GM12874 (cell line): Measurements from ENCODE around the gene CSRP3.

Experiments
- TF ChIP-seq, protein P1 (sequence below): IDR thresholded peaks from 2 replicates; pipeline ENCODE4 v1.5.1; 2011; ENCODE audit warnings: low read depth, mild to moderate bottlenecking, control low read depth, low read length, moderate library complexity; ENCODE audit not compliant: insufficient read depth

The CSRP3 gene

DNA sequence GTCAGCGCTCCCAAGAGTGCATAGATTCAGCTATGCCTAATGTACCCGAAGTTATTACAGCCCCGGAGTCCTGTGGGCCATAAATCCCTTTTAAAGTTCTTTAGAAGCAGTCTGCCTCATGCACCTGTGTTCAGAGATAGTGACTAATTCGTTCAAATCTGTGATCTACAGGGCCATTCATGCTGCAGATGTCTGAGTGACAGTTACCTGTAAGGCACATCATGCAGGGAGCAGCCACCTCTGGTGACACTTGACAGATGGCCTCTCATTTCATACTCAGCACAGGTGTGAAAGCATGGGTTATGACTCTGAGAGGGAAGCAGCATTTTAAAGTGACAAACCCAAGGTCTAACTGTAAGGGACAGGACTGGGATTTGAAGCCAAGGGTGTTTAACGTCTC lies 41.4 kb upstream of the CSRP3 start:
- TF ChIP-seq, protein P1, sequence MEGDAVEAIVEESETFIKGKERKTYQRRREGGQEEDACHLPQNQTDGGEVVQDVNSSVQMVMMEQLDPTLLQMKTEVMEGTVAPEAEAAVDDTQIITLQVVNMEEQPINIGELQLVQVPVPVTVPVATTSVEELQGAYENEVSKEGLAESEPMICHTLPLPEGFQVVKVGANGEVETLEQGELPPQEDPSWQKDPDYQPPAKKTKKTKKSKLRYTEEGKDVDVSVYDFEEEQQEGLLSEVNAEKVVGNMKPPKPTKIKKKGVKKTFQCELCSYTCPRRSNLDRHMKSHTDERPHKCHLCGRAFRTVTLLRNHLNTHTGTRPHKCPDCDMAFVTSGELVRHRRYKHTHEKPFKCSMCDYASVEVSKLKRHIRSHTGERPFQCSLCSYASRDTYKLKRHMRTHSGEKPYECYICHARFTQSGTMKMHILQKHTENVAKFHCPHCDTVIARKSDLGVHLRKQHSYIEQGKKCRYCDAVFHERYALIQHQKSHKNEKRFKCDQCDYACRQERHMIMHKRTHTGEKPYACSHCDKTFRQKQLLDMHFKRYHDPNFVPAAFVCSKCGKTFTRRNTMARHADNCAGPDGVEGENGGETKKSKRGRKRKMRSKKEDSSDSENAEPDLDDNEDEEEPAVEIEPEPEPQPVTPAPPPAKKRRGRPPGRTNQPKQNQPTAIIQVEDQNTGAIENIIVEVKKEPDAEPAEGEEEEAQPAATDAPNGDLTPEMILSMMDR: no peak

DNA sequence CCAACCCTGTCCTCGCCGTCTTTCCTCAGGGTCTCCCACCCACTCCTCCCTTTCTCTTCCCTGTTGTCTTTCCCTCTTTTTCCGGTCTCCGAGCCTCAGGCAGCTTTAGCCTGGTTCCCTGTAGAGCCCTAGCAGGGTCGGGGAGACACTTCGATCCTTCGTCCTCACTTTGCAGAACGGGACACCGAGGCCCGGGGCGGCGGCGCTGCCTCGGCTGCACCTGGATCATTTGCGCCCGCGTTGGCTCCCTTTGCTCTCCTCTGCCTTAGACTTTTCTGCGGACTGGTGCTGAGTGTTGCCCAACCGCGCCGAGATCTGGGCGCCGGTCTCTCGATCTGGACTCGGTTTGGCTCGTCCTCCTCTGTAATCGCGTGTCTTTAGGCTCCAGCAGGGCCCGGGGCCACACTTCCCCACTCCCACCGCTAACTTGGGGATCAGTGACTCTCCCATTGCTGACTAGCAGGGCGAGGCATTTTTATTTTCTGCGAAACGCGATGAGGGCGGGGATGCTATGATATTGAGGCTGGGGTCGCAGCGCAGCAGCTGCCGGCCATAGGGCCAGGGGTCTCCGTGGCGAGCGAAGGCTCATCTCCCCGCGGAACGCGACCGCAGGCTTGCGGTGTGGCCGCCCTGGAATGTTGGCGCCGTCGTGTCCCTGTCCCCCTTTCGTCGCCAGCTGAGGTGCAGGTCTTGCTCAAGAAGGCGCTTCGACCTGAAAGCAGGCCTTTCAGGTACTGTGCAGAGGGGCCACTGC lies 40.6 kb upstream of the CSRP3 start:
- TF ChIP-seq, protein P1: no peak

DNA sequence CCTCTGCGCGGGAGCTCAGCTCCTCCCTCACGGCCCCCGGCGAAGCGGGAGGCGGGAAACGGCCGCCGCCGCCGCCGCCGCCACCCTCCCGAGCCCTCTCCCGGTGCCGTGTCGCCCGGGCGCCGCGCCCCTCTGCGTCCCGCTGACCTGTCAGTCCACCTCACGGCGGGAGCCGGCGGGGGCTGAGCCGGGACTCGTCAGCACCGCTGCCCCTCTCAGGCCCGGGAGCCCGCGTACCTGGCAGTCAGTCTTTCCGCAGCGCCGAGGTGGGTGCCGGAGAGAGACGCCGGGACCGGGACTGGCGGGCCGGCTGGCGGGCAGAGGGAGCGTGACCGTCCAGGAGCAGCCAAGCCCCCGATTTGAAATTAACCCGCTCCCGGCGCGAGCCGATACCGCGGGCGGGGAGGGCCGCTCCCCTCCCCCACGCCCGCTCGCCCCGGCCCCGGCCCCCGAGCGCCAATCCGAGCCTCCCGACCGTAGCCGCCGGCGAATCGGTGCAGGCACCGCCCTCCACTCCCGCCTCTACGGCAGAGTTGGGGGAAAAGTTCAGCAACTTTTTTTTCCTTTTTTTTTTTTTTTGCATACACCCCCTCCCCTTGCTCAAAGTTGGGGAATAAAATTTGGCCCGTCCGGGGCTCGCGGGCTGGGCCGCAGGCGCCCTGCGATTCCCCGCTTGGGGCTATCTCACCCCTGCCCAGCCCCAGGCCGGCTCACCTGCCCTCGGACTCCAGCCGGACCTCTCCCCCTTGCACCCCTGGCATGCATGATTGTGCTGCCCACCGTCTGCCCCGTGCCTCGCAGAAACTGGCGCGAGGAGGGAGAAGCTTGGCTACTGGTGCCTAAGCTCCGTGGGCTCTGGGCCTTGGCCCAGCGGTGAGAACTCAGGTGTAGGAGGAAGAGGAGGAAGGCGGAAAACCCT lies 39.7 kb upstream of the CSRP3 start:
- TF ChIP-seq, protein P1: no peak

DNA sequence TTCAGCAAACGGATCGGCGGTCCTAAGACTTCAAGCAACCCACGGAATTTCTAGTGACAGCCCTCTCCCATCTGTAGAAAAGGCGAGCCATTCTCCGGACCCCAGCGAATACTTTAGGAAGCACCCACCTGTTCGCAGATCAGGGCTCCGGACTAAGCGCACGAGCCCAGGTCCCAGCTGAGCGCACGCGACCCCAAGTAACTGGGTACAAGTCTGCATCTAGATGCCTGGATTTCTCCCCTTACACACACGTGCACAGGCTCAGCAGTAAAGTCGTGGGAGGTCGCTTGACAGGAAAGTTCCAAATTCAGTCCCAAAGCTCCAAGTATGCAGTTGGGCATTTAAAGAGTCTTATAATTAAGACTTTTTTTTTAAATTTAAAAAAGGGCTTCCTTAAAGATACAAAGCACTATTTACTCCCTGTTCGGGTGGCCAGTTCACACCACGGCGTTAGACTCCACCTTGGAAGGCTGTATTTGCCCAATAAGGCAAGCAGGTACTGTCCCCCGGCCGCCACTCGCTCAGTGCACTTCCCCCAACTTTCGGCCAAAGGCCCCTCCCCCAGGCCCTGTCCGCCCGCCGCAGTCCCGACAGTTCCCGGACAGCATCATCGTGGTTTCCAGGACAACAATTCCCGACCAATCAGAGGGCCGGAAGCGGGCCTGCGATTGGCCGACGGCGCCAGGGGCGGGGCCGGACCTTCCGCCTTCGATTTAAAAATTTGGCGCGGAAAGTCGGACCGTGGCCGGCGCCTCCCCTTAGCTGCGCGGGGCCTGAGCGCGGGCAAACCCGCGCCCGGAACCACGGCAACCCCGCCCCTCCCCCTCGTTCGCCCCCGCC lies 38.9 kb upstream of the CSRP3 start, which contains the start of gene E2F8:
Gene E2F8, minus strand, starts transcription at position 526 of the 840 bp plus-strand sequence. CDS start 824 bp downstream, outside the sequence.
- TF ChIP-seq, protein P1: no peak

DNA sequence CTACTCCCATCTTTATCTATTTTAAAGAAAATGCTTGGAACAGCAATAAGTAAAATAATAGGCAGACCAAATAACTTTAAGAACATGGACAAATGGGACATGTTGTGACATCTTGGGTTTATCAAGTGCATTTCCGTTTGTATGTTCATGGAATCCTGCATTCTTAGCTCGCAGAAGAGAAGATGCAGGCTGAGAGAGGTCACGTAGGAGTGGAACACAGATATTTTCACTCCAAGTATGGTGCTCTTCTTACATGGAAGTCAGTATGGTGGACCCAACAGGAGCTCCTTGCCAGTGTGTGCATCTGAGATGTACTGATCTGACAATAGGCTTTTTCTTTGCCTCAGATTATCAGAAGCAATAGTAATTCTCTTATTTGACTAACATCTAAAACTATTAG lies 37.3 kb upstream of the CSRP3 start:
- TF ChIP-seq, protein P1: no peak

DNA sequence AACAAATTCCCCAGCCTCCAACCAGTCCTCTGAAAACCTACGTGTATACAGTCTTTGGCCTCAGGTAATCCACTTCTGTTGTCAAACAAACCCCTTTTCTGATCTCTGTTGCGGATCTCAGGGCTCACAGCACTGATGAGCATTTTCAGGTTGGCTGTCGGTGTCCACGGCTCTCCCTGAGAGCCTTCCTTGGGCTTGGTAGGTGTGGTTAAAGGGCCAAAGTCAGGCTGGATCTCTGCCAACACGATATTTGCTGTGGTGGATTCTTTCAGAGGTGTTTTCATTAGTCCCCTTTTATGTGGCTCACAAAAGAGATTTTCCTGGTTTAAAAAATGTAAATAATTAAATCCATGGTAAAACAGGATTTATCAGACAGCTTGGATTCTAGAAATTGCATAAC lies 36.0 kb upstream of the CSRP3 start:
- TF ChIP-seq, protein P1: no peak
